A673 (cell line): Measurements from ENCODE around the gene SDF4.

ENCODE experiments used
- CTCF ChIP-seq: fragments of 300-800, 200-600 bp; sonication (generic); conservative IDR thresholded peaks from 2 replicates; pipeline ENCODE4 v1.5.1; 2017; ENCODE audit warnings: low read depth, mild to moderate bottlenecking, antibody characterized with exemption, low read length, moderate library complexity, mixed read lengths
- EZH2 ChIP-seq: fragments of 200-600 bp; sonication (generic); IDR thresholded peaks from 2 replicates; pipeline ENCODE4 v1.6.1; 2017; ENCODE audit warnings: borderline replicate concordance, low read depth, mild to moderate bottlenecking, mixed read lengths, antibody characterized with exemption, low read length; ENCODE audit not compliant: poor library complexity, severe bottlenecking

- TF ChIP-seq CTCF (no peak), EZH2 (no peak)
Measured at GRCh38 chr1:1223321-1223720, 8.5 kb downstream of the SDF4 start.
